C4-2B (cell line): Measurements from ENCODE around the gene DIRAS1.
A peak's percentile ranks its signal among the peaks of the same experiment; 100 is the strongest.

ENCODE experiments used
- H3K27ac ChIP-seq: fragments of 450-650 bp; 2 replicates; pipeline ENCODE4 v1.5.1; 2017
- CTCF ChIP-seq: fragments of 450-650 bp; conservative IDR thresholded peaks from 2 replicates; pipeline ENCODE4 v1.5.1; 2017; ENCODE audit warnings: mild to moderate bottlenecking
- ZFX ChIP-seq: fragments of 450-650 bp; IDR thresholded peaks from 2 replicates; pipeline ENCODE4 v1.6.1; 2017

The DIRAS1 gene

GRCh38 chr19:2701361-2702169 lies 19.6 kb downstream of the DIRAS1 start:
- TF ChIP-seq ZFX (no peak), CTCF (no peak)
- peak overlapping the region; percentile 60 for H3K27ac ChIP-seq

- no peak for TF ChIP-seq ZFX
- TF ChIP-seq CTCF, result no peak
- no peak overlapping the region for H3K27ac ChIP-seq
Observed at GRCh38 chr19:2700660-2701360, 20.4 kb downstream of the DIRAS1 start.

- no peak overlapping the region for H3K27ac ChIP-seq
- TF ChIP-seq ZFX, result no peak
Observed at GRCh38 chr19:2699413-2700140, 21.6 kb downstream of the DIRAS1 start.

- no peak overlapping the region for H3K27ac ChIP-seq
- TF ChIP-seq CTCF (no peak), ZFX (no peak)
Observed at GRCh38 chr19:2694196-2694595, 27.0 kb downstream of the DIRAS1 start.

GRCh38 chr19:2693492-2694160 lies 27.5 kb downstream of the DIRAS1 start:
- no peak overlapping the region for H3K27ac ChIP-seq
- TF ChIP-seq ZFX, result no peak
- no peak for TF ChIP-seq CTCF

GRCh38 chr19:2691951-2692350 lies 29.2 kb downstream of the DIRAS1 start:
- H3K27ac ChIP-seq, result no peak overlapping the region
- TF ChIP-seq ZFX (no peak), CTCF (no peak)

GRCh38 chr19:2690856-2691255 lies 30.3 kb downstream of the DIRAS1 start:
- H3K27ac ChIP-seq, result no peak overlapping the region
- no peak for TF ChIP-seq CTCF
- no peak for TF ChIP-seq ZFX
